LoVo (cell line): Measurements from ENCODE around the gene PERM1.
A peak's percentile ranks its signal among the peaks of the same experiment; 100 is the strongest.
"Not testable (repeated sequence)": the region's sequence is repeated elsewhere in the genome, so short reads cannot be mapped to it uniquely, and the experiment has no call there.

Experiments used
- DNase-seq: peaks from one replicate; pipeline ENCODE4 v3.0.0-alpha.2; 2016; ENCODE audit warnings: low spot score

PERM1 gene

GRCh38 chr1:978835-979743 lies 2.8 kb downstream of the PERM1 start:
- DNase-seq, result no peak

GRCh38 chr1:978069-978834 lies 3.6 kb downstream of the PERM1 start:
- DNase-seq, result no peak

- not testable (repeated sequence) for DNase-seq
Observed at GRCh38 chr1:976791-977190, 5.1 kb downstream of the PERM1 start.

- no peak for DNase-seq
Observed at GRCh38 chr1:975896-976683, 5.8 kb downstream of the PERM1 start.

- DNase-seq, result no peak
Observed at GRCh38 chr1:975365-975764, 6.5 kb downstream of the PERM1 start.

- DNase-seq, result no peak
Observed at GRCh38 chr1:974687-975328, 7.1 kb downstream of the PERM1 start.

- DNase-seq, result no peak
Observed at GRCh38 chr1:974293-974640, 7.6 kb downstream of the PERM1 start.

- DNase-seq, result no peak
Observed at GRCh38 chr1:973459-974292, 8.2 kb downstream of the PERM1 start.

- no peak for DNase-seq
Observed at GRCh38 chr1:972726-973458, 9.0 kb downstream of the PERM1 start.

GRCh38 chr1:971751-972506 lies 10.0 kb downstream of the PERM1 start:
- DNase-seq, result no peak

GRCh38 chr1:970973-971730 lies 10.7 kb downstream of the PERM1 start:
- no peak for DNase-seq

GRCh38 chr1:970242-970972 lies 11.5 kb downstream of the PERM1 start:
- no peak for DNase-seq

GRCh38 chr1:969260-969855 lies 12.5 kb downstream of the PERM1 start:
- no peak for DNase-seq

GRCh38 chr1:967466-968343 lies 14.2 kb downstream of the PERM1 start:
- DNase-seq, result no peak

- peak; percentile 80 for DNase-seq
Observed at GRCh38 chr1:966704-967300, 15.1 kb downstream of the PERM1 start.

- peak; percentile 65 for DNase-seq
Observed at GRCh38 chr1:966135-966703, 15.7 kb downstream of the PERM1 start, which contains the start of gene PLEKHN1. Gene PLEKHN1, plus strand, starts transcription at chr1:966482. Its CDS starts 50 bp downstream, at chr1:966532.
